Measurements from ENCODE around the gene FAM184A. TPM values are rescaled to one million over a fixed set of nuclear protein-coding genes. Genes with fewer than 3 reads are reported as not detected.

Gene FAM184A
- total RNA-seq, 1 donor from 2014 or later, result 3.1 TPM

DNA sequence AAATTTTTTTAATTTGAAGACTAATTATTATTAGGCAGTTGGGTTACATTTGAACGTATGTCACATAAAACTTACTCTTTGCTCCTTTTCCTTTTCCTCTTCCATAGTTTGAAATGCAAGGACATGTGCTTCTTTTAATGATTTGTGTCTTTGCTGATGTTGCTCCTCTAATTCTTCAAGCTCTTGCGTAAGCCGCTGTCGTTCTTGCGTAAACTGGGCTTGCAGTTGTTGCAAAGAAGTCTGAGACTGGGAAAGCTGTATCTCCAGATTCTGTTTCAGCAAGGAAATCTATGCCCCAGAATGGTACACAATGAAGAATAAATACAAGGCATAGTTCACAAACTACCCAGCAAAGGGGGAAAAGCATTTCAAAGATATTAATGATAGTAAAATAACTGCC lies 98.4 kb downstream of the FAM184A start:
- intact Hi-C loops (cut with DNase I), result no loop called here
- TF ChIP-seq CTCF (IDR thresholded peaks at IDR 0.05), result no peak
- no peak for DNase-seq (ENCODE audit: low spot score in 2 of 2)
- H3K4me1 ChIP-seq, result no peaks in the 10 kb centered on the region
- no peak overlapping the region for H3K4me3 ChIP-seq
- no peak overlapping the region for H3K27ac ChIP-seq
- no peaks in the 10 kb centered on the region for H3K27me3 ChIP-seq
- no peaks in the 10 kb centered on the region for H3K9me3 ChIP-seq
- no peaks in the 10 kb centered on the region for H3K36me3 ChIP-seq

- Histone ChIP-seq H3K9me3 (no peaks in the 10 kb centered on the region), H3K4me1 (no peaks in the 10 kb centered on the region), H3K27me3 (no peaks in the 10 kb centered on the region), H3K4me3 (no peak overlapping the region), H3K36me3 (no peaks in the 10 kb centered on the region), H3K27ac (no peak overlapping the region)
- DNase-seq (ENCODE audit: low spot score in 2 of 2), result no peak
- TF ChIP-seq CTCF (IDR thresholded peaks at IDR 0.05), result no peak
- intact Hi-C loops (cut with DNase I), result no loop called here
Measured at GRCh38 chr6:118974790-118975189, 103.7 kb downstream of the FAM184A start.

GRCh38 chr6:118971682-118972081 lies 106.8 kb downstream of the FAM184A start:
- H3K4me3 ChIP-seq, result no peak overlapping the region
- DNase-seq (ENCODE audit: low spot score in 2 of 2), result no peak
- TF ChIP-seq CTCF (IDR thresholded peaks at IDR 0.05), result no peak
- H3K36me3 ChIP-seq, result no peaks in the 10 kb centered on the region
- no peak overlapping the region for H3K27ac ChIP-seq
- H3K27me3 ChIP-seq, result no peaks in the 10 kb centered on the region
- H3K4me1 ChIP-seq, result no peaks in the 10 kb centered on the region
- intact Hi-C loops (cut with DNase I), result no loop called here
- no peaks in the 10 kb centered on the region for H3K9me3 ChIP-seq

GRCh38 chr6:118970866-118971265 lies 107.6 kb downstream of the FAM184A start:
- no peak for DNase-seq (ENCODE audit: low spot score in 2 of 2)
- no peak overlapping the region for H3K27ac ChIP-seq
- intact Hi-C loops (cut with DNase I), result no loop called here
- no peak for TF ChIP-seq CTCF (IDR thresholded peaks at IDR 0.05)
- no peaks in the 10 kb centered on the region for H3K4me1 ChIP-seq
- no peaks in the 10 kb centered on the region for H3K27me3 ChIP-seq
- no peaks in the 10 kb centered on the region for H3K36me3 ChIP-seq
- H3K9me3 ChIP-seq, result no peaks in the 10 kb centered on the region
- no peak overlapping the region for H3K4me3 ChIP-seq

DNA sequence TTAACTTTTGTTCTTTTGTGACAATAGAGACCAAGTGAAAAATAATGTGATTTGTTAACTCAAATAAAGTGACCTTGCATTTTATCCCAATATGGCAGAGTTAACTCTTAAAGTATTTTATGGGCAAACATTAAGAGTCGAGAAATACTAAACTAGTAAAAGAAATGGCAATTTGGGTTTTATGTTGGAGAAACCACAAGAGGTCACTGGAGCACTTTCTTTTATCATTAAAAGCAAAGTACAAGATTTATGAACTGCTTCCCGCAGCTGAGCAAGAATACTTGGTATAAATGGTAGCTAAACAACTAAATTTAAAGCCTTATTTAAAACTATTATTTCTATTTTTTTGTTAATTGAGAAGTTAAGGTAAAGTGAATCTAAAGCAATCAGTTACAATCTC lies 110.0 kb downstream of the FAM184A start:
- TF ChIP-seq CTCF (IDR thresholded peaks at IDR 0.05), result peak in 2 of 3 experiments; percentile 10 to 49
- no peak for DNase-seq (ENCODE audit: low spot score in 2 of 2)
- intact Hi-C loops (cut with DNase I), result no loop called here
- H3K9me3 ChIP-seq, result no peaks in the 10 kb centered on the region
- H3K27me3 ChIP-seq, result no peaks in the 10 kb centered on the region
- no peaks in the 10 kb centered on the region for H3K36me3 ChIP-seq
- H3K4me1 ChIP-seq, result no peaks in the 10 kb centered on the region
- no peak overlapping the region for H3K27ac ChIP-seq
- H3K4me3 ChIP-seq, result no peak overlapping the region

DNA sequence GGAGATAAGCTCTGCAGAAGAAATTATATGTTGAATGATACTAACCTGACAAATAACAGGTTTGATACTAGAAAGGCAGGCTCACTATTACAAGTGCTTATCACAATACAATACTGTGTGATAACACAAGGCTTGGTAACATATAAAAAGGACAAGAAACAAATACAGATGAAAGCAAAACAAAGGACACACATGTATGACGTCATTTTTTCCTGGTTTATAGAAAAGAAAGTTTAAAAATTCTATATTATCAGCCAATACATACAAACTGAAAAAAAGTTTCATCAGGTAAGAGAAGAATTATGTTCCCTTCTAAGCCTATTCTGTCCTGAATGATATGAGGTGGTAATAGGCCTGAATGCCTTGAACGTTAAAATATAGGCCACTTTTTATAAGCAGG lies 111.2 kb downstream of the FAM184A start:
- no peak for TF ChIP-seq CTCF (IDR thresholded peaks at IDR 0.05)
- Histone ChIP-seq H3K4me1 (no peaks in the 10 kb centered on the region), H3K36me3 (no peaks in the 10 kb centered on the region), H3K27ac (no peak overlapping the region), H3K27me3 (no peaks in the 10 kb centered on the region), H3K4me3 (no peak overlapping the region), H3K9me3 (no peaks in the 10 kb centered on the region)
- DNase-seq (ENCODE audit: low spot score in 2 of 2), result no peak
- intact Hi-C loops (cut with DNase I), result no loop called here
